NCI-H2171 treated with DMSO at 0.1 percent for 48 hours (cell line): Measurements from ENCODE around the gene ITGAD.

Experiments
- DNase-seq: peaks from one replicate; lab custom pipeline; 2025; lab: John Stamatoyannopoulos, UW

The ITGAD gene

DNA sequence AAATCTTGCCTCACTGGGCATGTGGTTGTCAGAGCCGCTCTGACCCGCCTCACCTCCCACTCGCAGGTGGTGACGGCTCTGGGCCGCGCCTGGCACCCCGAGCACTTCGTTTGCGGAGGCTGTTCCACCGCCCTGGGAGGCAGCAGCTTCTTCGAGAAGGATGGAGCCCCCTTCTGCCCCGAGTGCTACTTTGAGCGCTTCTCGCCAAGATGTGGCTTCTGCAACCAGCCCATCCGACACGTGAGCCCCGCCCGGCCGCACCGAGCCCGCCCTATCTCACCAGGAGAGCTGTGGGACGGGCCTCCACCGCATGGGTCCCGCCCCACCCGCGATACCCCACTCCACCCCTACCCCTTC is 82.8 kb downstream of the ITGAD start:
- no peak for DNase-seq
